GM12801 (cell line): ENCODE data around the gene DIP2B.

Source experiments
- CTCF ChIP-seq: IDR thresholded peaks from one replicate; pipeline ENCODE4 v1.5.1; 2011; ENCODE audit warnings: control low read depth; ENCODE audit not compliant: insufficient read length; ENCODE audit errors: extremely low read depth

DIP2B gene

DNA sequence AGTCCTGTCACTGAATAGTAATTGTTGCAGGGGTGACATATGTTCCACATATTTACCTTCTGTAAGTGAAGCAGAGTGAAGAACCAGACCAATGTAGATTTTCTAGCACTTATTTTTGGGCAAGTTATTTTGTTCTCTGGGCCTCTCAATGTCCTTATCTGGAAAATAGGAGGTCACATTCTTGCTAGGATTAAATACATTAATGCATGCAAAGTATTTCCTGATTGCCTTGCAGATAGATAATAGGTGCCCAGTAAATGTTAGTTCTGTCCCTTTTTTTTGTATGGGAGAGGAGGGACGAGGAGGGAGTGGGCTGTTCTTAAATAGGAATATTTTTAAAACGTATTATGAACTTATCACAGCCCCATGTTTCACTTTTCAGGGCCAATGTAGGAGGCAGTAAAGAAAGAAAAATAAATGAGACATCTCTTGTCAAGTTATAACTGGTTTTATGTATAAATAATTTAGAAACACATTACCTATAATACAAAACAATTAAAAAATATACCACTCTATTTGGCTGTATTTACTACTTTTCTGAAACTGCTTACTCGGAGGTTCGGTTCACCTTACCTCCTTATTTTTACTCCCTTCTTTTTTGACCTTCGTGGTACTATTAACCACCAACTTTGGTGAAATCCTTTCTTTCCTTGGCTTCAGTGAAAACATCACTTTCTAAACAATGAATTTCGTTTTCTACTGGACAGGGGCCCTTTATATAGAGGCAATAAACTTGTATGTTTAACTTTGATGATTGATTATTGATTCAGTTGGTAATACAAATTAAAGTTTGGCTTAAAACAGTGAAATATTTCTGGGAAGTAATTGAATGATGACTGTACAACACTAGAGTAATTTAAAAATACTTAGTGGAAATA, 41.9 kb downstream of the DIP2B start:
- TF ChIP-seq CTCF = no peak

- TF ChIP-seq CTCF = no peak
Observed at GRCh38 chr12:50547742-50548141, 43.0 kb downstream of the DIP2B start.

DNA sequence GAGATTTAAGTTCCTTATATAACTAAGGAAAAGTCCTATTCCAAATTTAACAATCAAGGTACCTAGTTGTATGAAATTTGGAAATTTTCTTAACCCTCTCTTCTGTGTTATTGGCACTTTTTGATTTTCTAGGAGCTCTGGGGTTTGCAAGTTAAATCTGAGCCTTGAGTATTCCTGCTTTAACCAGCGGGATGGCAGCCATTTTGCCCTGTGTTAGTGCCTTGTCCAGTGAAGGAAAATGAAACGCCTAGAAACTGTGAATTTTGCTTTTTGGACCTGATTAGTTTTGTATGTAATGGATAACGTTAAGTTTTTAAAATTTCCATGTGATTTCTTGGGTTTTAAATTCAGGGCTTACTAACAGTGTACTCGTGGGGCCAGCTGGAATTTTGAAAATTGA, 45.1 kb downstream of the DIP2B start:
- no peak for TF ChIP-seq CTCF

GRCh38 chr12:50550530-50551223, 45.9 kb downstream of the DIP2B start:
- TF ChIP-seq CTCF = no peak

GRCh38 chr12:50551866-50552265, 47.1 kb downstream of the DIP2B start:
- no peak for TF ChIP-seq CTCF

- TF ChIP-seq CTCF = no peak
Observed at GRCh38 chr12:50554651-50555050, 49.9 kb downstream of the DIP2B start.

- no peak for TF ChIP-seq CTCF
Observed at GRCh38 chr12:50555471-50555885, 50.7 kb downstream of the DIP2B start.
